GM10248 (cell line): ENCODE measurements around the gene IMPACT.

Source experiments
- CTCF ChIA-PET: fragments of 300-600 bp; sonication (Branson Sonifier 250); formaldehyde crosslinking; extraction: SDS; loops from one replicate; lab custom pipeline; 2021; ENCODE audit warnings: antibody characterized with exemption; lab: Yijun Ruan, JAX
- POLR2A ChIA-PET: fragments of 350-650 bp; sonication (Branson Sonifier 250); formaldehyde crosslinking; extraction: SDS; loops from one replicate; lab custom pipeline; 2020; ENCODE audit warnings: antibody characterized with exemption; lab: Yijun Ruan, JAX
- DNase-seq: peaks from one replicate; pipeline ENCODE4 v3.0.0; 2012; ENCODE audit errors: extremely low spot score
- TF ChIP-seq, protein P1 (sequence below): IDR thresholded peaks from 2 replicates; pipeline ENCODE4 v1.5.1; 2012; ENCODE audit warnings: mild to moderate bottlenecking, low read depth; ENCODE audit errors: extremely low read depth, missing control alignments, control extremely low read depth

Gene IMPACT

DNA sequence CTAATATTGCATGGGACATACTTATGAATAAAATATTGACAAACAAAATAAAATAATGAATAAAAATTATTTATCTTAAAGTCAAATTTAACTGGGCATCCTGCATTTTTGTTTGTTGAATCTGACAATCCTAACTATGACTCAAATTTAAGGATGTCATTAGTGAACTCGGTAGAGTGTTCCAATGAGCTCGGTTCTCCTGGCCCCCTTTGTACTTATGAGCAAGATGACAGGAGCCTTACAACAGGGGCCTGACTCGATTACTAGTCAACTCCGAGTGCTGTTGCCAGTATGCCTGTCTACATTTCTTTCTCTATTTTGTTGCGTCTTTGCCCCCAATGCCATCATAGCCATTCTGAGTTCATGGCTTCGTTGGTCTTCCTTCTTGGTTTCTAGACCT, 74.3 kb downstream of the IMPACT start:
- CTCF ChIA-PET: interaction anchor here (1.9 to 6.2 kb wide), 4 partner anchors 8 to 14 kb away, joined by 8 to 33 read pairs (median 18); no protein-coding TSS in a partner anchor
- TF ChIP-seq, protein P1, sequence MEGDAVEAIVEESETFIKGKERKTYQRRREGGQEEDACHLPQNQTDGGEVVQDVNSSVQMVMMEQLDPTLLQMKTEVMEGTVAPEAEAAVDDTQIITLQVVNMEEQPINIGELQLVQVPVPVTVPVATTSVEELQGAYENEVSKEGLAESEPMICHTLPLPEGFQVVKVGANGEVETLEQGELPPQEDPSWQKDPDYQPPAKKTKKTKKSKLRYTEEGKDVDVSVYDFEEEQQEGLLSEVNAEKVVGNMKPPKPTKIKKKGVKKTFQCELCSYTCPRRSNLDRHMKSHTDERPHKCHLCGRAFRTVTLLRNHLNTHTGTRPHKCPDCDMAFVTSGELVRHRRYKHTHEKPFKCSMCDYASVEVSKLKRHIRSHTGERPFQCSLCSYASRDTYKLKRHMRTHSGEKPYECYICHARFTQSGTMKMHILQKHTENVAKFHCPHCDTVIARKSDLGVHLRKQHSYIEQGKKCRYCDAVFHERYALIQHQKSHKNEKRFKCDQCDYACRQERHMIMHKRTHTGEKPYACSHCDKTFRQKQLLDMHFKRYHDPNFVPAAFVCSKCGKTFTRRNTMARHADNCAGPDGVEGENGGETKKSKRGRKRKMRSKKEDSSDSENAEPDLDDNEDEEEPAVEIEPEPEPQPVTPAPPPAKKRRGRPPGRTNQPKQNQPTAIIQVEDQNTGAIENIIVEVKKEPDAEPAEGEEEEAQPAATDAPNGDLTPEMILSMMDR: no peak
- no peak for DNase-seq
- POLR2A ChIA-PET: no interaction called here

DNA sequence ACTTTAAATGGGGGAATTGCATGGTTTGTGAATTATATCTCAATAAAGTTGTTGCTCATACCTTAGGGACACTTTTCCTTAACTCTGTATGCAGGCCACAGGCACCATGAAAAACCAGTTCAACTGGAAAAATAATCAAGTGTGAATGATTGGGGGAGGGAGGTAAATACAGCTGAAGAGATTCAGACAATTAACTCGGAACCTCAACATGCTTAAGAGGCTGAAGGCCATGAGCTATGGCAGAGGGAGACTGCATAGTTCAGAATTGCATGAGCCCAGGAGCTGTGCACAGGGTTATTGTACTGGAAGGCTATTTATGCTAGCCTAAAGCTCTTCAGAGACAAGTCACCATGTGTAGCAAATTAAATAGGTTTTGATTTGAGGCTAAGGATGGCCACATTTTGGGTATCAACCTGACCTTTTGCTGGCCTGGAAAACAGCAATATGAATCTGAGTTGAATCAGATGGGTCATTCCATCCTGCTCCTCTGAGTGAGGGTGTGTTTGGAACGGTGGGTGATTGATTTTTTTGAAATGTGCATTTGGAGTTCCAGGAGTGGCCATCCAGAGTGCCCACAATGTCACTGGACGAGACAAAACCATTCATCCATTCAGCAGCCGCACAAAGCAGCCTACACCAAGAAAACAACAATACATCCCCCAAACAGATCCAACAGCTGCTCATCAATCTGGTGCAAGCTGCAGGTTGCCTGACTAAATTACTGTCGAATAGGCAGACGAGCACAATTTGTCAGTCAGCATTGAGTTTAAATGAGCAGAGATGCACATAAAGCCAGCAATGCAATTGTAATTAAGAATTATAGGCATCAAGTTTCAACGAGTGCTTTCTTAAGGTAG, 76.4 kb downstream of the IMPACT start:
- no peak for DNase-seq
- CTCF ChIA-PET: interaction anchor here (1.1 to 6.2 kb wide), 4 partner anchors 10 to 21 kb away, joined by 3 to 33 read pairs (median 9); no protein-coding TSS in a partner anchor
- POLR2A ChIA-PET: no interaction called here
- TF ChIP-seq, protein P1: no peak
